ENCODE measurements around the gene PDGFB. TPM values are rescaled to one million over a fixed set of nuclear protein-coding genes. Genes with fewer than 3 reads are reported as not detected.

PDGFB gene
- total and polyA plus RNA-seq, 9 of the 15 experiments (the other 6 are each of a cell fraction or from before 2014, with no cell fraction given): 0.07 to 4.0 (median 0.48) TPM; not detected in 1

- TF ChIP-seq USF1 (CRISPR knock-in tag; IDR thresholded peaks at IDR 0.05): no peak
- no peak for TF ChIP-seq HNRNPH1 (optimal IDR thresholded peaks at IDR 0.05; ENCODE audit: low read depth, low read length)
- peak; percentile 74 for TF ChIP-seq CCNT2 (IDR thresholded peaks at IDR 0.05; ENCODE audit: borderline replicate concordance, extremely low read depth, insufficient read length, low read depth, low read length)
- TF ChIP-seq KDM4B (IDR thresholded peaks at IDR 0.05; ENCODE audit: borderline replicate concordance in 2 of 2, low read depth in 1 of 2): no peak
- no peak for TF ChIP-seq MXD1 (CRISPR knock-in tag; IDR thresholded peaks at IDR 0.05; ENCODE audit: borderline replicate concordance, poor library complexity, severe bottlenecking)
- no peak for TF ChIP-seq MECOM (CRISPR knock-in tag; IDR thresholded peaks at IDR 0.05)
- TF ChIP-seq TEAD2 (tag; IDR thresholded peaks at IDR 0.05): no peak
- no peak for TF ChIP-seq ZNF830 (CRISPR knock-in tag; IDR thresholded peaks at IDR 0.05)
- peak; percentile 26; the same call in 1 of the 2 replicates for TF ChIP-seq NFIC (IDR thresholded peaks at IDR 0.05)
- no peak for TF ChIP-seq RBM17 (IDR thresholded peaks at IDR 0.05; ENCODE audit: borderline replicate concordance, low read depth, low read length)
- TF ChIP-seq ID3 (CRISPR knock-in tag; IDR thresholded peaks at IDR 0.05): no peak
- peak; percentile 71; the same call in 1 of the 2 replicates for TF ChIP-seq ID3 (tag; IDR thresholded peaks at IDR 0.05)
- TF ChIP-seq IFI16 (CRISPR knock-in tag; IDR thresholded peaks at IDR 0.05): no peak
- no peak for TF ChIP-seq PRPF4 (IDR thresholded peaks at IDR 0.05; ENCODE audit: insufficient read depth, low read depth, low read length, poor library complexity, severe bottlenecking)
- peak; percentile 46 for TF ChIP-seq FOSL1 (tag; conservative IDR thresholded peaks at IDR 0.05)
- TF ChIP-seq PCBP2 (IDR thresholded peaks at IDR 0.05; ENCODE audit: low read depth, low read length, poor library complexity, severe bottlenecking): no peak
- TF ChIP-seq USF2 (CRISPR knock-in tag; IDR thresholded peaks at IDR 0.05): no peak
- TF ChIP-seq ILF3 (IDR thresholded peaks at IDR 0.05; ENCODE audit: borderline replicate concordance): no peak
- TF ChIP-seq ZNF134 (CRISPR knock-in tag; conservative IDR thresholded peaks at IDR 0.05): no peak
- no peak for TF ChIP-seq RFX5 (IDR thresholded peaks at IDR 0.05; ENCODE audit: low read depth, low read length)
- 0 out of 2 replicates have a peak, but pooled peaks have one; percentile 27 for TF ChIP-seq CXXC5 (CRISPR knock-in tag; IDR thresholded peaks at IDR 0.05)
- TF ChIP-seq CCAR2 (IDR thresholded peaks at IDR 0.05; ENCODE audit: low read depth, low read length): no peak
- no peak for TF ChIP-seq MYC (IDR thresholded peaks at IDR 0.05; ENCODE audit: low read depth, low read length)
- no peak for TF ChIP-seq MYC (CRISPR knock-in tag; IDR thresholded peaks at IDR 0.05; ENCODE audit: borderline replicate concordance, low read depth)
- TF ChIP-seq SPI1 (IDR thresholded peaks at IDR 0.05; ENCODE audit: borderline replicate concordance, low read depth, low read length): no peak
- no peak for TF ChIP-seq ATF1 (CRISPR knock-in tag; IDR thresholded peaks at IDR 0.05)
- 0 out of 2 replicates have a peak, but pooled peaks have one; percentile 24 for TF ChIP-seq ATF1 (tag; IDR thresholded peaks at IDR 0.05)
- no peak for TF ChIP-seq ZKSCAN3 (CRISPR knock-in tag; IDR thresholded peaks at IDR 0.05)
- TF ChIP-seq CBFA2T2 (conservative IDR thresholded peaks at IDR 0.05): peak; percentile 76
Observed at GRCh38 chr22:39246690-39247332, 2.0 kb upstream of the PDGFB start (continued).

Data from K562 (cell line).